Stimulated activated CD8-positive, alpha-beta memory T cell treated with anti-CD3 and anti-CD28 coated beads, Interleukin-4, amount 100 ng/mL, for 24 hours (primary cell): ENCODE results near the gene LNX1.

ENCODE experiments used
- DNase-seq: peaks from one replicate; pipeline ENCODE4 v3.0.0-alpha.2; 2020; ENCODE audit warnings: low read depth

The LNX1 gene

DNA sequence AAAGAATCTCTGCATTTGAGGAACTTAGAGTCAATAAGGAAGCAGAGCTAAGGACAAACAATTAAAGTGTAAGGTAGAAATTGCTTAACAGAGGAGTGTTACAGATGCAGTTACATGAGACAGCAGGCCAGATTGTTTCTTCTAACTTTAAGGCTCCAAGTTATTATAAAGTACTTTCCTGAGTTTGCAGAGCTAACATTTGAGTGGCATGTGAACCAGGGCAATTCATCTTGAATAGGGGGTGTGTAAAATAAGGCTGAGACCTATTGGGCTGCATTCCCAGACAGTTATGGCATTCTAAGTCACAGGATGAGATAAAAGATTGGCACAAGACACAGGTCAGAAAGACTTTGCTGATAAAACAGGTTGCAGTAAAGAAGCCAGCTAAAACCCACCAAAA, 7.6 kb upstream of the LNX1 start:
- DNase-seq, result no peak

- DNase-seq, result no peak
Measured at GRCh38 chr4:53598483-53598882, 7.2 kb upstream of the LNX1 start.

- no peak for DNase-seq
Measured at GRCh38 chr4:53596901-53597300, 5.6 kb upstream of the LNX1 start.

DNA sequence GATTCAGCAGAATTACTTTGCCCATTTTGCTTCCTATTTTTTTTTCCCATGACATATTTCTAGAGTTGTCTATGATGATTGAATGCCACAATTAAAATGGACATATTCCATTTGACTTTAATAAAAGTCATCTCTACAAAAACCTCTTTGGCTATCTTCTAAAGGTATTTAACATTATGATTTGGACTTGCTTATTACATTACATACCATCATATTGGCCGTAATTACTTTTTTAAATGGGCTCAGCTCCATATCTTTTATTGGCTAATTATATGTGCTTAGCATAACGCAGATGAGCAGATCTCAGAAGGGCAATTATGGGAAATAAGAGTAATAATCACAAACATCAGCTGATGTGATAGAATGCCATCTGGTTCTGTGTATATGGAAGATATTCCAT, 4.5 kb upstream of the LNX1 start:
- no peak for DNase-seq

GRCh38 chr4:53595204-53595603, 3.9 kb upstream of the LNX1 start:
- DNase-seq, result no peak

DNA sequence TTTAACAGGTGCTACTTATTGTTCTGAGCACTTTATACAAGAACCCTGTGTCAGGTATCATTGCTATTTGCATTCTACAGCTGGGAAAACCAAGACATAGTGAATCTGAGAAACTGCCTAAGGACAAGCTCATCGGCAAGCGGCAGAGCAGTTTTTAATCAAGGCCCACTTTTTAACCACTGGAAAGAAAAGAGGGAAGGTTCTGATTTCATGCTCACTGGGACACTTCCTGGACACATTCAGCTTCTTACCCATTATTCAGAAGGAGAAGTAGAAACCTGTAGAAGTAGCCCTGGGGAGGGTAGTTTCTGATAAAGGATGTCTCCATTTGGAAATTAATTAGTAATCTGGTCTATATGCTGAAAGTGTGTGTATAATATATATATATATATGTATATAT, 2.5 kb upstream of the LNX1 start:
- no peak for DNase-seq

DNA sequence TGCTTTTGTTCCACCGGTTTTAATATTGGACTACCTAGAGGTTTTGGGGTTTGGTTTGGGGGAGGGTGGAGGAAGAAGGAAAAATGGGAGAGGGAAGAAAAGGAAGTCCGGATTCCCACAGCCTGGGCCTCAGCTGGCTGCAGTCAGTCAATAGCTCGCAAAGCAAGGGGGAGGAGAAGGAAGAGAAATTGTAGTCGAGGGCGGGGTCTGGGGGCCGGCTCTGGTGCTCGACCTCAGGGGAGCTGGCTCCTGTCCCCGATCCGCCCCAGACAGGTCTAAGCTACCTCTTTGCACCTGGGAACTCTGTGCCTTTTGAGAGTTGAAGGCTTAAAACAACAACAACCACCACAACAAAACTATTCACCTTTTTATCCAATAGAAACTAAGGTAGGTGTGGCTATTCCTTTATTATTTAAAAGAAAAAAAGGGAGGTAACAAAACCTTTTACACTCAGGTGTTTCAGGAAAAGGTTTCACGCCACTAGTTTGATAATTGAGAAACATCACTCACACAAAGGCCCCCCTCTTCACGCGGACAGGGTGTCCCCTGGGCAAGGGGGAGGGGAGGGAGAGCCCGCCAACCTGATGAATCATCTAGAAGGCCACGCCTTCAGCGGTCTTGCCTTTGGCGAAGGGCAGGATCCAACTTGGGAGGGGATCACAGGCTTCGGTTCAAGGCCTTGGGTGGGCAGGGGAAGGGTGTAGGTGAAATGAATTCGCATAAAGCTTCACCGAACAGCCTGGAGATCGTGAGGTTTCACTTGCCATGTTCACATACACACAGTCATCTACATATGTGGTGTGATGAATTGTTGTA, 1.6 kb upstream of the LNX1 start:
- no peak for DNase-seq

- DNase-seq, result no peak
Measured at GRCh38 chr4:53592122-53592521, 836 bp upstream of the LNX1 start.

DNA sequence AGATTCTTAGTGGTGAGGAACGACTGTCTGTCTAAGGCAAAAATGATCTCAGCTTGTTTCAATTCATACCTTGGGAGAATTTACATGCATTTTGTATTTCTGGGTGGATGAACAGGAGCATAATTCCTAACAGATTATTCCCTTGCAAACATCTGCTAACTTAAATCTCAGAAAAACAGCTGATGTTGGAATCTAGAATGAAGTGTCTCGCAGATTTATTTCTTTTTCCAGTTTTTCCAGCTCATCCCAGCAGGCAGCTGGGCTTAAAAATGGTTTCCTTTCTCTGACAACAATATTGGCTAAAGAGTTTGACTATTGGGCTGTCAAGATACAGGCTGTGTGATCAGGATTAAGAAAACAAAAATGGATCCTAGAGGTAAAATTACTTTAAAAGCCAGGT, 1.1 kb downstream of the LNX1 start:
- DNase-seq, result no peak

GRCh38 chr4:53589511-53589910, 1.8 kb downstream of the LNX1 start:
- no peak for DNase-seq

- DNase-seq, result no peak
Measured at GRCh38 chr4:53587135-53587534, 4.2 kb downstream of the LNX1 start.

DNA sequence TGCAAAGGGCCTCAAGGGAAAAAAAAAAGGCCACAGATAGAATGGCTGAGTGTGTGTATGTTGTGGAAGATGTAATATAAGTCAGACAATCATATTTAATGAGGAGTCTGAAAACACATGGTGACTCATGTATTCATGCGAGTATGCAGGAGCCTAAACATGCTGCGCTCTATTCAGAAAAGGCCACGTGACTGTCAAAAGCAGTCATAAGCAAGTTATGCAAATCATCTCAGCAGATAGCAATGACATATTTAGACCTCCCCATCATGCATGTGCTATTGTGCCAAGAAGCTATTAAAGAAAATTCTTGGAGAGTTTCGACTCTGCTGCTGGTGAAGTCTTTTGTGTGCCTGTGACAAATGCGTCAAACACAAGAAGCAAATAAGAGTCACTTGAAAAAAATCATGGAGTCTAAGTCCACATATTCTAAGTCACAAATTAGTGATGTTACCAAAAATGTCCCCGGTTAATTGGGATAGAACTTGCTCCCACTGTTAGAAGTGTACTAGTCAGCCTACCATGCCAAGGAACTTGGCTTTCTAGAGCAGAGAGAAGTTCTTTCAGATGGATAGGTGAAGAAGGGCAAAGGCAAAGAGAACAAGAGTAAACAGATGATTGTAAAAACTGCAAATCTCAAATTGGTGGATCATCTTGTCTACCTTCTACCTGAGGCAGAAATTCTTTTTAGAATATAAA, 5.0 kb downstream of the LNX1 start:
- no peak for DNase-seq

DNA sequence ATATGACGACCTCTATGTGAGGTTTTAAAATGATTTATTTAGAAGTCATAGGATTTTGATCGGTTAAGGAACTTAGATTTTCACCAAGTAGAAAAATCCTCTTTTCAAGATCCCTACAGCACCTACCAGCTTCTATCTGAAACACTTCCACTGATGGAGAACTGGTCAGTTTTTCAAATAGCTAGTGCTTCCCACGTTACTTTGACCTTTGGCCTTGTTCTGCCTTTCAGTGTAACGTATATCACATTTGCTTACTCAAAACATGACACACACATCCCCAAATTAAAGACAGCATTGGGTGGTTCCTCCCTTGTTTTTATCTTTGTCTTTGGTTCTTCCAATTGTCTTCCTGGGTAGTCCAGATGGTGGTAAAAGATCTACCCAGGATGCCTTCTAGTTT, 6.6 kb downstream of the LNX1 start:
- DNase-seq, result no peak

GRCh38 chr4:53583513-53583912, 7.8 kb downstream of the LNX1 start:
- DNase-seq, result no peak

DNA sequence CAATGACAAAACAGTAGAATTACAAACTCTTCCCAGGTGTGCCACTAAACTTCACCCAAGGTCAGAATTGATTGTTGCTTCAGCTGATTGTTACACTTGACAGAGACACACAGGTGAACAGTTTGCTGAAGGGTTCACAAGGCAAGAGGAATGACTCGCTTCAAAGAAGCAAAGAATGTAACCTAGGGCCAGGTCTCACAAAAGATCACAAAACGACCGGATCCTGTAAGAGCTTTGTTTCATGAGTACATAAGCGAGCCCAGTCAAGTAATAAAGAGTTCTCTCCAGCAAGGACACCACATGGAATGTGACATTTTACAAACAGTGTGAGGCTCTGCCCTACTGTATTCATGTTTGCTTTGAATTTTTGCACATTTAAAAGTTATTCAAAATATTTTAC, 9.1 kb downstream of the LNX1 start:
- DNase-seq, result no peak

GRCh38 chr4:53580274-53580673, 11.0 kb downstream of the LNX1 start:
- no peak for DNase-seq

DNA sequence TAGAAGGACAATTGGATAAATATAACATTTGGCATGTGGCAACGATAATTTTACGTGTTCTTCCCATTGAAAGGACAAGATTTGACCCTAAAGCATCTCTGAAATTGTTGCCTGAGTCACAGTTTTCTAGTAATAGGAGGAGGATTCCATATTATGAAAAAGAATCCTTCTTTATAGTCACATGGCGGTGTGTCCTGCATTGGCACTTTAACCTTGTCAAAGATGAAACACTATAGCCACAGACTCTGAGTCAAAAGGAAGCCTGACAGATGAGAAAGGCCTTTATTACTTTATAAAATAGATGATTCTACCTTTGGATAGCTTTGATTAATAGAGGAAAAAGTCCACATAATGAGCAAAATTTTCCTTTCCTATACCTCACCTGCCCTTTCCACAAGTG, 11.5 kb downstream of the LNX1 start:
- DNase-seq, result no peak

DNA sequence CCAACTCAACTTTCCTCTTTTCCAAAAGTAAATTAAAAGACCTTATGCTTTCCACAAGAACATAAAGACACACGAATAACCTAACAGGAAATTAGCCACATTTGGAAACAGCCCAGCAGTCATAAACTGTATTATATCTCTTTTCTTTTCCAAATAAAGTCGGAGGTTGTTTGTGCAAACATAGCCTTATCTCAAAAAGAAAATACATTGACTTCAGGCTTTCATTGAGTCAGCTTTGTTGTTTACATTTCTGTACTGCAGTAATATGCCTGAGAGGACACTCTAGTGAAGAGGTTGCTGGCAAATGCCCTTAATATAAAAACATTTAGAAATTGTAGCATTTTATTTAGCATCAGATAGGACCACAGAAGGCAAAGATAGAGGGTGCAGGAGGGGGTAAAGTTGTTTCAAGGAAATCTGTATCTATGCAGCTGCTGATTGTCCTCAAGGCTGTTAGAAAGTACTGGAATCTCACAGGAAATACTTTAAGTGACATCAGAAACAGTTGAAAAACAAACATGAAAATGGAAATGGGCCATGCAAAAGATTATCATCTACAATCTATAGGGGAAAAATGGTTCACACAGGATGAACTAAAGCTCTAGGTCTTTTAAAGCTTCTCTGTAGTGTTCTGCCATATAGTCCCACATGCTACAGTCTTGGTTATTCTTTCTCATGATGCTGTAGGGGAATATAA, 14.5 kb downstream of the LNX1 start:
- DNase-seq, result no peak

DNA sequence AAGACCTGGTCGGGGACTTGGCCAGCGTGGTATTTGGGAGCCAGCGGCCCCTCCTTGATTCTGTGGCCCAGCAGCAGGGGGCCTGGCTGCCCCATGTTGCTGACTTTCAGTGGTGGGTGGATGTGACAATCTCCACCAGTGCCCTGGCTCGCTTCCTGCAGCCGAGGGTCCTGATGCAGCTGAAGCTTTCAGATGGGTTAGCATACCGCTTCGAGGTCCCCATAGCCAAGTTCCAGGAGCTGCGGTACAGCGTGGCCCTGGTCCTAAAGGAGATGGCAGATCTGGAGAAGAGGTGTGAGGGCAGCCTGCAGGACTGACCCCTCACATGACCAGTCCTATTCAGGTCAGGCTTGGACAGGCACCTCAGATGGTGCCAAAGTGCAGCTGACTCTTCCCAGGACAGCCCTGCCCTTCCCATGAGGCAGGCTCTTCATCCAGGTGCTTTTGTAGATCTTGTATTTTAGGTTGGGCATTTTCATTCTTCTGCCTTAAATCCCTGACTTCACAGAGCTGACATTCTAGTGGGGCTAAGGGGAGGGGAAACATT, 15.1 kb downstream of the LNX1 start:
- DNase-seq, result no peak

- no peak for DNase-seq
Measured at GRCh38 chr4:53575552-53575951, 15.7 kb downstream of the LNX1 start.

DNA sequence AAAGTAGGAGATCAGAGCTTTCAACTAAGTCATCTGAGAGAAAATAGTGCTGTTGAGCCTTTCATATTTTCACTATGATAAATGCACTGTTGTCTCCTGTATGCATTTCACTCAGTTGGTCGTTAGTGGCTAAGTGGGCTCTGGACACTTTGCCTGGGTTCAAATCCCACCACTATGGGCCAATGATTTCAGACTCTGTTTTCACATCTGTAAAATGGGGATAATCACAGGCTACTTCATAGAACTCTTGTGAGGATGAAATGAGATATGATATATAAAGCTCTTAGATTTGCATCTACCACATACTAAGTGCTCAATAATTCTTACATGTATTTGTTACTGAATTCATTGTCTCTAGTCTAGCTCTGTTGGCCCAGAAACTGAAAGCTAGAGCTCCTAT, 16.8 kb downstream of the LNX1 start:
- DNase-seq, result no peak

DNA sequence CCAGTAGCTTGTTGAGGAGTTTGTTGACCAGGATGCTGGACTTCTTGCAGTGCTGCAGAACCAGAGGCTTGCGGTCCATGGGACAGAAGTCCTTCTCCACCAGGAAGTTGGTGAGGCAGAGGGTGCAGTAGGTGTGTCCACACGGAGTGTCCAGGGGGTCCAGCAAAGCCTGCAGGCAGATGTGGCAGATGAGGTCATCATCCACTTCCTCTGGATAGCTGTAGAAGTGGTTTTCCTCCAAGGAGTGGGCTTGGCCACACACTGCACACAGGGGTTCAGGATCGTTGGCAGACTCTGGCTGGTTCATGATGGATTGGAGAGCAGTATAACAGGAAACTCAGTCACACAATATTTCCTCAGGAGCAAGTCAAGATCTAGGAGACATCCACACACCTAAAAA, 17.6 kb downstream of the LNX1 start:
- no peak for DNase-seq

GRCh38 chr4:53572600-53572994, 18.7 kb downstream of the LNX1 start:
- DNase-seq, result no peak
